Esophagus muscularis mucosa (tissue), 4 donors: ENCODE data around the gene RNF34.

Source experiments
- CTCF ChIP-seq, 3 experiments: fragments of 200-600 bp in 2 of 3; fragments of 450-650 bp in 1 of 3; sonication (generic) in 2 of 3; IDR thresholded peaks; one replicate each; pipeline ENCODE4 v1.5.1; 2017 to 2019; ENCODE audit warnings: antibody characterized with exemption in 3 of 3, mild to moderate bottlenecking in 2 of 3, moderate library complexity in 1 of 3
- EP300 ChIP-seq: sonication (generic); formaldehyde crosslinking; IDR thresholded peaks from one replicate; pipeline ENCODE4 v1.6.1; 2017; ENCODE audit warnings: antibody characterized with exemption
- POLR2A ChIP-seq: fragments of 450-650 bp; IDR thresholded peaks from one replicate; pipeline ENCODE4 v1.6.1; 2017; ENCODE audit warnings: antibody characterized with exemption, moderate library complexity, mild to moderate bottlenecking, low read depth
- POLR2AphosphoS5 ChIP-seq, 2 donors: sonication (generic); formaldehyde crosslinking; IDR thresholded peaks; one replicate each; pipeline ENCODE4 v1.6.1; 2017; ENCODE audit warnings: antibody characterized with exemption in 2 of 2

DNA sequence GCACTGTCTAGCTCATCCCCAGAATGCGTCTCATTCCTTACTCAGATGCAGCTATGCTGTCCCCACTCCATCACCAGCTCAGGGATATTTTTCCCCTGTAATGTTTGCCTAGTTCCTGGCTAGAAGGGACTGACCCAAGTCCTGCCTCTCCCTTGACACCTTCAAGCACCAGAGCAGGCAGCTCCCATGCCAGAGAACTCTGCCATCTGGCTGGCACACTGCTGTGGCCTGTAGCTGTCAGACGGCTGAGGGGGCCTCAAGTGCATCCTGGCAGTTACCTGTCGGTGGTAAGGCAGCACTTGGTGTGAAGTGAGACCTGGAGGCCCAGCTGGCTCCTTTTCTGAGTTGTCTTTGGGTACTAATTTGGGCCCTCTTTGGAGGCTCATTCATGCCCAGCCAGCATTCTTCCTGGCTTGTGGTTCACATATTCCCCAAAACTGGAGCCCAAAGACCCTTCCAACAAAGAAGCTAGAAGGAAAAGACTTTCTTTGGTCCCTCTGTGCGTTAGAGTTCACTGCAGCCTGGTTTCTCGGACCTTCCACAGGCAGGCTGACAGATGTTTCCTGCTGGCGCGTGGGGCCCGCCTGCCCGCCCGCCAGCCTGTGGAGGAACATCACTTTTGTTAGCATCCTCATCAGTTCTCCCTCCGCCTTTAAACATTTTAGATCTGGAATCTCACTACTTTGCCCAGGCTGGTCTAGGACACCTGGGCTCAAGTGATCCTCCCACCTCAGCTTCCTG, 33.0 kb downstream of the RNF34 start:
- TF ChIP-seq POLR2A, result no peak
- no peak for TF ChIP-seq CTCF (IDR thresholded peaks at IDR 0.05)
- no peak for TF ChIP-seq POLR2AphosphoS5 (IDR thresholded peaks at IDR 0.05)
- TF ChIP-seq EP300, result no peak
